Measurements from ENCODE around the gene NSUN4.
"Not testable (repeated sequence)": the region's sequence is repeated elsewhere in the genome, so short reads cannot be mapped to it uniquely, and the experiment has no call there.

Gene NSUN4

GRCh38 chr1:46364612-46365011 lies 24.0 kb downstream of the NSUN4 start:
- DNase-seq (ENCODE audit: low read depth): no peak
- H3K4me3 ChIP-seq (ENCODE audit: low read depth, low read length): no peak overlapping the region
- TF ChIP-seq, protein P1, sequence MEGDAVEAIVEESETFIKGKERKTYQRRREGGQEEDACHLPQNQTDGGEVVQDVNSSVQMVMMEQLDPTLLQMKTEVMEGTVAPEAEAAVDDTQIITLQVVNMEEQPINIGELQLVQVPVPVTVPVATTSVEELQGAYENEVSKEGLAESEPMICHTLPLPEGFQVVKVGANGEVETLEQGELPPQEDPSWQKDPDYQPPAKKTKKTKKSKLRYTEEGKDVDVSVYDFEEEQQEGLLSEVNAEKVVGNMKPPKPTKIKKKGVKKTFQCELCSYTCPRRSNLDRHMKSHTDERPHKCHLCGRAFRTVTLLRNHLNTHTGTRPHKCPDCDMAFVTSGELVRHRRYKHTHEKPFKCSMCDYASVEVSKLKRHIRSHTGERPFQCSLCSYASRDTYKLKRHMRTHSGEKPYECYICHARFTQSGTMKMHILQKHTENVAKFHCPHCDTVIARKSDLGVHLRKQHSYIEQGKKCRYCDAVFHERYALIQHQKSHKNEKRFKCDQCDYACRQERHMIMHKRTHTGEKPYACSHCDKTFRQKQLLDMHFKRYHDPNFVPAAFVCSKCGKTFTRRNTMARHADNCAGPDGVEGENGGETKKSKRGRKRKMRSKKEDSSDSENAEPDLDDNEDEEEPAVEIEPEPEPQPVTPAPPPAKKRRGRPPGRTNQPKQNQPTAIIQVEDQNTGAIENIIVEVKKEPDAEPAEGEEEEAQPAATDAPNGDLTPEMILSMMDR (IDR thresholded peaks at IDR 0.05; ENCODE audit: low read depth, low read length, missing control alignments): no peak

DNA sequence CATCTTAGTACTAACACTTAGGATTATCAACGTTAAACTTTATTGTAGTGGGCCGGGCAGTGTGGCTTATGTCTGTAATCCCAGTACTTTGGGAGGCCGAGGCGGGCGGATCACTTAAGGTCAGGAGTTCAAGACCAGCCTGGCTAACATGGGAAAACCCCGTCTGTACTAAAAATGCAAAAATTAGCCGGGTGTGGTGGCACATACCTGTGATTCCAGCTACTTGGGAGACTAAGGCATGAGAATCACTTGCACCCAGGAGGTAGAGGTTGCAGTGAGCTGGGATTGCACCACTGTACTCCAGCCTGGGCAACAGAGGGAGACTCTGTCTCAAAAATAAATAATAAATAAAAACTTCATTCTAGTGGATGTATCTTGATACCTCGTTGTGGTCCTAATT lies 25.2 kb downstream of the NSUN4 start:
- DNase-seq (ENCODE audit: low read depth); H3K4me3 ChIP-seq (ENCODE audit: low read depth, low read length): not testable (repeated sequence)

DNA sequence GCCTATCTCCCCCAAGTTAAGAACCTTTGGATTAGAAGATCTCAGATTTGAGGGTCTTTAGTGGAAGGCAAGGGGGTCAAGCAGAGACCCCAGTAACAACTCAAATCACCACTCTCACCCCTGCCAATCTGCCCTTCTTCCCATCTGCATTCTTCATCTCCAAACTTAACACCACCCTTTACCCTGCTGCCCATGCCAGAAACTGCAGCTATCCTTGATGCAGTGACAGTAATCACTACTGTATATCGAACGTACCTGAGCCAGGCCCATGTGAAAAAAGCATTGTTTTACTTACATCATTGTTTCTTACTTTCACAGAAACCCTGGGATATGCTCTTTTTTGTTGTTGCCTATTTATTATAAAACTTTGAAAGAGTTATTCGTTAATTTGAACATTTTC lies 26.5 kb downstream of the NSUN4 start:
- DNase-seq (ENCODE audit: low read depth): no peak
- no peak overlapping the region for H3K4me3 ChIP-seq (ENCODE audit: low read depth, low read length)
- TF ChIP-seq, protein P1 (IDR thresholded peaks at IDR 0.05; ENCODE audit: low read depth, low read length, missing control alignments): no peak

DNA sequence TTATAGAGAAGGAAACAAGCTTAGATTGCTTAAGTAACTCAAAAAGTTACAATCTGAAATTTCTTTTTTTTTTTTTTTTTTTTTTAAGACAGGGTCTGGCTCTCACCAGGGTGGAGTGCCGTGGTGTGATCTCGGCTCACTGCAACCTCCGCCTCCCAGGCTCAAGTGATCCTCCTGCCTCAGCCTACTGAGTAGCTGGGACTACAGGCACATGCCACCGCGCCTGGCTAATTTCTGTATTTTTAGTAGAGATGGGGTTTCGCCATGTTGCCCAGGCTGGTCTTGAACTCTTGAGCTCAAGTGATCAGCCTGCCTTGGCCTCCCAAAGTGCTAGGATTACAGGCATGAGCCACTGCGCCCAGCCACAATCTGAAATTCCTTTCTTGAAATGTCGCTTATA lies 27.1 kb downstream of the NSUN4 start:
- not testable (repeated sequence) for H3K4me3 ChIP-seq (ENCODE audit: low read depth, low read length); DNase-seq (ENCODE audit: low read depth)

DNA sequence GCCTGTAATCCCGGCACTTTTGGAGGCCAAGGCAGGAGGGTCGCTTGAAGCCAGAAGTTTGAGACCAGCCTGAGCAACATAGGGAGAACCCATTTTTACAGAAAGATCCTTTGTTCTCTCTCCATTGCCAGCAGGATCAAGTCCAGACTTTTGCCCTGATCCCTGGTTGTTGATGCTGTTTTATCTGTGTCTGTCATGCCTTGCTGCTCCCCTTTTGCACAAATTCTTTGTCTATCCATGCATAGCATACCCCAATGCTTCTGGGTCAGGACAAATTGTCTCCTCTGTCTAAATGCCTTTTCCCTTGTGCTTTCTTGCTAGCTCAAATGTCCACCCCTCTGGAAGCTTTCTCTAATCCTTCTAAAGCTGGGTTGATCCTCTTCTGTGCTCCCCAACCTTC lies 28.2 kb downstream of the NSUN4 start:
- no peak overlapping the region for H3K4me3 ChIP-seq (ENCODE audit: low read depth, low read length)
- DNase-seq (ENCODE audit: low read depth): no peak
- TF ChIP-seq, protein P1 (IDR thresholded peaks at IDR 0.05; ENCODE audit: low read depth, low read length, missing control alignments): no peak

DNA sequence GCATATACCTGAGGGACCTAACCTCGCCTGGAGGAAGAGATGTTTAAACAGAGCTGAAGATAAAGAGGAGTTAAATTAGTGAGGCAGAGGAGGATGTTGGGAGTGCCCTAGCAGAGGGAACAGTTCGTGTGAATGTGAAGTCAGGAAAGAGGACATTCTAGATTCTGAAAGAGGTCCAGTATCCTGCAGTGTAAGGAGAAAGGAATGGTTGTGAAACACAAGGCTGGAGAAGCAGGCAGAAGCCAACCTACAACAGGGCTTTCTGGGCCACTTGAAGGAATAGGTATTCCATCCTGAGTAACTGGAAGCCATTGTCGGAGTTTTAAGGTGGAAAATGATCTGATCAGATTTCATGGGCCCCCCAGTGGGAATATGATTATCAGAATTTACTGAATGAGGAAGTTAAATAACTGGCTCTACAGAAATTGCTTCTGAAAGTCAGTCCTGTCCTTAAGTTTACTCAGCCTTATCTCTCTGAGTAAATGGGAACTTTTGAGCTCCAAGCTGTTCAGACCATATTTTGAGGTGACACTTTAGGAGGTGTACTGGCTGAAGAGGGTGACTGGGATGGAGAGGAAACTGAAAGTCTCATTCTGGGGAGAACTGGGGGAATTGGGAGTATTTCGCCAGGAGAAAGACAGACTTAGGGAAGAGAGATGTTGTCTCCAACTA lies 29.1 kb downstream of the NSUN4 start:
- DNase-seq (ENCODE audit: low read depth): no peak
- TF ChIP-seq, protein P1 (IDR thresholded peaks at IDR 0.05; ENCODE audit: low read depth, low read length, missing control alignments): no peak
- no peak overlapping the region for H3K4me3 ChIP-seq (ENCODE audit: low read depth, low read length)

DNA sequence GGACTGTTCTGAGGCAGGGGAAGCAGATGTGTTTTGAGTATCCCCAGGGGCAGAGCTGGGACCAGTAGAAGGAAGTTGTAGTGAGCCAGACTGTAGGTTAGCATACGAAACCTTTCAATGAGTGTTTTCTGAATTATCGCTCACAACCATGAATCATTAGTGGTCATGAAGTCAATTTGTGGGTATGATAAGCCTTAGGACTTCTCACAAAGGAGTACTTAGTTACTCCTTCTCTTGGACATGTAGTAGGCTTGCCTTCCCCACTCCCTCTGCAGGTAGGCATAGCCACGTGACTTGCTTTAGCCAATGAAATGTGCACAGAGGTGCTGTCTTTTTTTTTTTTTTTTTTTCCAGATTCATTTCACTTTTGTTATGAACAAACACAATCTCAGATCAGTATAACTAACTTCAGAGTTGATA lies 29.6 kb downstream of the NSUN4 start:
- no peak for DNase-seq (ENCODE audit: low read depth)
- H3K4me3 ChIP-seq (ENCODE audit: low read depth, low read length): no peak overlapping the region
- TF ChIP-seq, protein P1 (IDR thresholded peaks at IDR 0.05; ENCODE audit: low read depth, low read length, missing control alignments): no peak

- TF ChIP-seq, protein P1 (IDR thresholded peaks at IDR 0.05; ENCODE audit: low read depth, low read length, missing control alignments): no peak
- no peak for DNase-seq (ENCODE audit: low read depth)
These were observed 31.8 kb downstream of the NSUN4 start for GRCh38 chr1:46372431-46372830.

More at GRCh38 chr1:46372431-46372830, 31.8 kb downstream of the NSUN4 start:
- no peak overlapping the region for H3K4me3 ChIP-seq (ENCODE audit: low read depth, low read length)

Data from GM12864 (cell line).